ENCODE results near the gene RUFY1.
A peak's percentile ranks its signal among the peaks of the same experiment; 100 is the strongest.
"Not testable (repeated sequence)": the region's sequence is repeated elsewhere in the genome, so short reads cannot be mapped to it uniquely, and the experiment has no call there.

Gene RUFY1

GRCh38 chr5:179550511-179551342 lies at the start of gene RUFY1:
Gene RUFY1 (plus strand): TSS chr5:179550554. CDS start chr5:179550570, 16 bp downstream.
- DNase-seq (ENCODE audit: low read depth in 1 of 2, low spot score in 1 of 2), result peak; percentile 73 to 78

GRCh38 chr5:179501997-179502396 lies 48.4 kb upstream of the RUFY1 start:
- DNase-seq (ENCODE audit: low read depth in 1 of 2, low spot score in 1 of 2), result not testable (repeated sequence)

GRCh38 chr5:179502420-179502819 lies 47.9 kb upstream of the RUFY1 start:
- DNase-seq (ENCODE audit: low read depth in 1 of 2, low spot score in 1 of 2), result not testable (repeated sequence)

- DNase-seq (ENCODE audit: low read depth in 1 of 2, low spot score in 1 of 2), result no peak
Measured at GRCh38 chr5:179504191-179504590, 46.2 kb upstream of the RUFY1 start.

- DNase-seq (ENCODE audit: low read depth in 1 of 2, low spot score in 1 of 2), result no peak
Measured at GRCh38 chr5:179504600-179505396, 45.6 kb upstream of the RUFY1 start.

GRCh38 chr5:179505636-179506261 lies 44.6 kb upstream of the RUFY1 start:
- no peak for DNase-seq (ENCODE audit: low read depth in 1 of 2, low spot score in 1 of 2)

GRCh38 chr5:179509239-179509638 lies 41.1 kb upstream of the RUFY1 start:
- DNase-seq (ENCODE audit: low read depth in 1 of 2, low spot score in 1 of 2), result no peak

GRCh38 chr5:179509845-179510244 lies 40.5 kb upstream of the RUFY1 start:
- DNase-seq (ENCODE audit: low read depth in 1 of 2, low spot score in 1 of 2), result no peak

- DNase-seq (ENCODE audit: low read depth in 1 of 2, low spot score in 1 of 2), result no peak
Measured at GRCh38 chr5:179512452-179513000, 37.8 kb upstream of the RUFY1 start.

- DNase-seq (ENCODE audit: low read depth in 1 of 2, low spot score in 1 of 2), result not testable (repeated sequence)
Measured at GRCh38 chr5:179515501-179515900, 34.9 kb upstream of the RUFY1 start.

GRCh38 chr5:179516221-179516620 lies 34.1 kb upstream of the RUFY1 start:
- DNase-seq (ENCODE audit: low read depth in 1 of 2, low spot score in 1 of 2), result no peak

- DNase-seq (ENCODE audit: low read depth in 1 of 2, low spot score in 1 of 2), result not testable (repeated sequence)
Measured at GRCh38 chr5:179517746-179518145, 32.6 kb upstream of the RUFY1 start.

- not testable (repeated sequence) for DNase-seq (ENCODE audit: low read depth in 1 of 2, low spot score in 1 of 2)
Measured at GRCh38 chr5:179518369-179518768, 32.0 kb upstream of the RUFY1 start.

GRCh38 chr5:179519416-179520070 lies 30.8 kb upstream of the RUFY1 start:
- not testable (repeated sequence) for DNase-seq (ENCODE audit: low read depth in 1 of 2, low spot score in 1 of 2)

GRCh38 chr5:179522107-179522506 lies 28.2 kb upstream of the RUFY1 start:
- DNase-seq (ENCODE audit: low read depth in 1 of 2, low spot score in 1 of 2), result not testable (repeated sequence)

GRCh38 chr5:179526978-179527377 lies 23.4 kb upstream of the RUFY1 start:
- DNase-seq (ENCODE audit: low read depth in 1 of 2, low spot score in 1 of 2), result no peak

GRCh38 chr5:179530069-179530998 lies 20.0 kb upstream of the RUFY1 start:
- peak; percentile 22 to 57 for DNase-seq (ENCODE audit: low read depth in 1 of 2, low spot score in 1 of 2)

- no peak for DNase-seq (ENCODE audit: low read depth in 1 of 2, low spot score in 1 of 2)
Measured at GRCh38 chr5:179533024-179533423, 17.3 kb upstream of the RUFY1 start.

- no peak for DNase-seq (ENCODE audit: low read depth in 1 of 2, low spot score in 1 of 2)
Measured at GRCh38 chr5:179533907-179534306, 16.4 kb upstream of the RUFY1 start.

- no peak for DNase-seq (ENCODE audit: low read depth in 1 of 2, low spot score in 1 of 2)
Measured at GRCh38 chr5:179534431-179534830, 15.9 kb upstream of the RUFY1 start.
